KMS-11 (cell line): Measurements from ENCODE around the gene MRPS16.
A peak's percentile ranks its signal among the peaks of the same experiment; 100 is the strongest.

ENCODE experiments used
- H2AFZ ChIP-seq: fragments of 200-600 bp; sonication (generic); 2 replicates; pipeline ENCODE4 v1.6.1; 2016; ENCODE audit warnings: antibody characterized with exemption, mixed run types, low read depth
- H3K27ac ChIP-seq: fragments of 200-600 bp; sonication (generic); 2 replicates; pipeline ENCODE4 v1.6.1; 2016; ENCODE audit warnings: mild to moderate bottlenecking, mixed run types
- H3K27me3 ChIP-seq: fragments of 200-600 bp; sonication (generic); 2 replicates; pipeline ENCODE4 v1.6.1; 2017; ENCODE audit warnings: mild to moderate bottlenecking, low read depth, mixed run types, moderate library complexity; ENCODE audit not compliant: insufficient read depth
- H3K36me3 ChIP-seq: fragments of 200-600 bp; sonication (generic); 2 replicates; pipeline ENCODE4 v1.6.1; 2017; ENCODE audit warnings: mild to moderate bottlenecking, mixed run types; ENCODE audit not compliant: insufficient read depth
- H3K4me1 ChIP-seq: fragments of 200-600 bp; sonication (generic); 2 replicates; pipeline ENCODE4 v1.6.1; 2016; ENCODE audit warnings: mild to moderate bottlenecking, low read depth, mixed run types; ENCODE audit not compliant: poor library complexity, severe bottlenecking
- H3K4me2 ChIP-seq: fragments of 200-600 bp; sonication (generic); 2 replicates; pipeline ENCODE4 v1.7.0; 2016; ENCODE audit warnings: mild to moderate bottlenecking, mixed run types
- H3K4me3 ChIP-seq: fragments of 200-600 bp; sonication (generic); IDR thresholded peaks from 2 replicates; pipeline ENCODE4 v1.6.1; 2017; ENCODE audit warnings: low read depth, low read length, mixed read lengths; ENCODE audit not compliant: insufficient read depth
- H3K79me2 ChIP-seq: fragments of 200-600 bp; sonication (generic); 2 replicates; pipeline ENCODE4 v1.6.1; 2016; ENCODE audit warnings: low read depth, mixed run types; ENCODE audit not compliant: insufficient read depth
- H3K9ac ChIP-seq: fragments of 200-600 bp; sonication (generic); 2 replicates; pipeline ENCODE4 v1.6.1; 2016; ENCODE audit warnings: mild to moderate bottlenecking, mixed run types
- H4K20me1 ChIP-seq: fragments of 200-600 bp; sonication (generic); 2 replicates; pipeline ENCODE4 v1.6.1; 2016; ENCODE audit warnings: mild to moderate bottlenecking, mixed run types; ENCODE audit not compliant: insufficient read depth
- CTCF ChIP-seq: fragments of 200-600 bp; sonication (generic); conservative IDR thresholded peaks from 2 replicates; pipeline ENCODE4 v1.6.1; 2017; ENCODE audit warnings: low read depth, mild to moderate bottlenecking, antibody characterized with exemption, low read length, moderate library complexity, mixed read lengths

Gene MRPS16

GRCh38 chr10:73226663-73227062, 25.8 kb downstream of the MRPS16 start:
- H4K20me1 ChIP-seq = no peaks in the 10 kb centered on the region
- H3K27me3 ChIP-seq = no peaks in the 10 kb centered on the region
- no peaks in the 10 kb centered on the region for H3K36me3 ChIP-seq
- H3K27ac ChIP-seq = no peak overlapping the region
- H3K9ac ChIP-seq = no peak overlapping the region
- H3K79me2 ChIP-seq = no peaks in the 10 kb centered on the region
- H3K4me1 ChIP-seq = no peaks in the 10 kb centered on the region
- no peak overlapping the region for H3K4me3 ChIP-seq
- TF ChIP-seq CTCF = no peak
- no peak overlapping the region for H2AFZ ChIP-seq
- no peak overlapping the region for H3K4me2 ChIP-seq

GRCh38 chr10:73225518-73225917, 26.9 kb downstream of the MRPS16 start:
- Histone ChIP-seq H2AFZ (no peak overlapping the region), H3K79me2 (no peaks in the 10 kb centered on the region), H3K27me3 (no peaks in the 10 kb centered on the region), H3K9ac (no peak overlapping the region), H3K4me2 (no peak overlapping the region), H3K27ac (no peak overlapping the region), H3K4me3 (no peak overlapping the region), H3K4me1 (no peaks in the 10 kb centered on the region), H3K36me3 (no peaks in the 10 kb centered on the region), H4K20me1 (no peaks in the 10 kb centered on the region)
- TF ChIP-seq CTCF = no peak

GRCh38 chr10:73220989-73221388, 31.5 kb downstream of the MRPS16 start:
- TF ChIP-seq CTCF = no peak
- H3K4me1 ChIP-seq = peaks cover 27% of the 10 kb centered on the region
- no peaks in the 10 kb centered on the region for H3K36me3 ChIP-seq
- no peak overlapping the region for H3K4me3 ChIP-seq
- H2AFZ ChIP-seq = no peak overlapping the region
- H3K27me3 ChIP-seq = no peaks in the 10 kb centered on the region
- H3K9ac ChIP-seq = no peak overlapping the region
- H4K20me1 ChIP-seq = no peaks in the 10 kb centered on the region
- no peak overlapping the region for H3K27ac ChIP-seq
- no peaks in the 10 kb centered on the region for H3K79me2 ChIP-seq
- no peak overlapping the region for H3K4me2 ChIP-seq

GRCh38 chr10:73219384-73219783, 33.1 kb downstream of the MRPS16 start:
- no peak overlapping the region for H3K9ac ChIP-seq
- no peaks in the 10 kb centered on the region for H3K36me3 ChIP-seq
- H3K4me1 ChIP-seq = peaks cover 27% of the 10 kb centered on the region
- no peaks in the 10 kb centered on the region for H3K27me3 ChIP-seq
- H4K20me1 ChIP-seq = no peaks in the 10 kb centered on the region
- H3K4me3 ChIP-seq = no peak overlapping the region
- no peak overlapping the region for H2AFZ ChIP-seq
- no peaks in the 10 kb centered on the region for H3K79me2 ChIP-seq
- TF ChIP-seq CTCF = no peak
- peak overlapping the region; percentile 44; the same call in 1 of the 2 replicates for H3K27ac ChIP-seq
- H3K4me2 ChIP-seq = peak overlapping the region; percentile 58
